ENCODE data around the gene CCDC183. TPM values are rescaled to one million over a fixed set of nuclear protein-coding genes. Genes with fewer than 3 reads are reported as not detected.

The CCDC183 gene
- total and polyA plus RNA-seq, 10 of the 15 experiments (the other 5 are each of a cell fraction or from before 2014, with no cell fraction given): 0.04 to 1.2 (median 0.55) TPM; not detected in 5

DNA sequence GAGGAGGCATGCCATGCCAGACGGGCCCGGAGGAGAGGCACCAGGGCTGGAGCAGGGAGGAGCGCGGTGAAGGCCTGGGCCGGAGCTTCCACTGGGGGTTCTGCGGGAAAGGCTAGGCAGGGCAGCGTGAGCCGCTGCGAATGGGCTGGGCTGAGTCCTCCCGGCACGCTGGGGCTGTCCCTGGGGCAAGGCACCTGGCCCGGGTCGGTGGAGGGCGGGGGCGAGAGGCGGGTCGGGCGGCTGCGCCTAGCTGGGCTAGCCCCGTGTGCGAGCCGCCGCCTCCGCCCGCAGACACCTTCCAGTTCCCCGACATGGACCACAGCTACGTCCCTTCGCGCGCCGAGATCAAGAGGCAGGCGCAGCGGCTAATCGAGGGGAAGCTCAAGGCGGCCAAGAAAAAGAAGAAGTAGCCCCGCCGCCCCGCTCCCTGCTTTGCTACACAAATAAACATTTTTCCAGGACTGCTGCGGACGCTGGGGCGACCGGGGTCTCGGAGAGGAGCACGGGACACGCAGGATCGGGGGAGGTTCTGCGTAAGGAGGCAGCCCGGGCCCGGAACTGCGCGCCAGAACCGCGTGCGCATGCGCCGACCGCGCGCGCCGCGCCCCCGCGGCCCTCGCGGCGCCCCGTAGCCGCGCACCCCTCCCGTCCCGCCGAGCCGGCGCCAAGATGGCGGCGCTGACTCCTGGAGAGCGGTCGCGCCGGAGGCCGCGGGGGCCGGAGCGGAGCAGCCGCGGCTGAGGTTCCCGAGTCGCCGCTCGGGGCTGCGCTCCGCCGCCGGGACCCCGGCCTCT, 11.3 kb downstream of the CCDC183 start, which contains the start of gene RABL6:
Gene RABL6 (plus strand): TSS at position 668 of the 794 bp plus-strand sequence. CDS start 249 bp downstream, outside the sequence.
- RAD21 ChIA-PET (ENCODE audit: unreplicated experiment): no interaction called here
- BruUV-seq (replicated peaks): TSS peak; percentile 82
- no peaks in the 10 kb centered on the region for H3K9me3 ChIP-seq (replicated peaks; ENCODE audit: control insufficient read depth, insufficient read depth, low read length)
- FAIRE-seq (peak; percentile 61), DNase-seq (ENCODE audit: low read depth, low spot score) (no peak), ATAC-seq (peak; percentile 87)
- peaks cover 0 to 7% of the 10 kb centered on the region in 2 experiments; a peak in 2 of 4 replicates for H3K36me3 ChIP-seq (ENCODE audit: control insufficient read depth in 2 of 2, insufficient read depth in 2 of 2, low read length in 1 of 2)
- peak within 1 kb of the TSS; percentile 76 for H3K4me2 ChIP-seq (ENCODE audit: control insufficient read depth, insufficient read depth)
- in situ Hi-C loops (cut with MboI): no loop called here
- H3K9ac ChIP-seq (ENCODE audit: control insufficient read depth, insufficient read depth, low read length): peak within 1 kb of the TSS; percentile 93
- no peaks in the 10 kb centered on the region for H4K20me1 ChIP-seq (ENCODE audit: control insufficient read depth, insufficient read depth)
- 2% methylated on average over 60 of the region's 96 CpGs for WGBS (ENCODE audit: insufficient coverage, insufficient replicate concordance, low lambda C conversion rate, missing lambda C conversion rate)
- intact Hi-C loops (cut with micrococcal nuclease; ENCODE audit: unreplicated experiment): loop anchor here (10.0 kb wide), 1 partner anchor 77 kb away; the partner anchor contains the start of gene TRAF2
- POLR2A ChIA-PET: interaction anchor here (0.5 to 1.2 kb wide), 7 partner anchors 8 to 324 kb away, joined by 3 to 7 read pairs (median 4); no protein-coding TSS in a partner anchor
- H3K79me2 ChIP-seq (ENCODE audit: control insufficient read depth, insufficient read depth, low read length): peaks cover 37% of the 10 kb centered on the region
- peak within 1 kb of the TSS; percentile 80 for H3K27ac ChIP-seq (ENCODE audit: control insufficient read depth, insufficient read depth)
- peaks cover 7% of the 10 kb centered on the region for H3K4me1 ChIP-seq (ENCODE audit: control insufficient read depth, insufficient read depth, low read length)
- no peaks in the 10 kb centered on the region for H3K27me3 ChIP-seq (replicated peaks in 1 of 2; ENCODE audit: control insufficient read depth in 2 of 2, insufficient read depth in 2 of 2, low read length in 1 of 2)
- peak within 1 kb of the TSS; percentile 91 for H2AFZ ChIP-seq (ENCODE audit: control insufficient read depth, low read depth, low read length)
- peak within 1 kb of the TSS; percentile 90 for H3K4me3 ChIP-seq
- CTCF ChIA-PET: interaction anchor here (1.1 to 4.4 kb wide), 7 partner anchors 14 to 260 kb away, joined by 3 to 15 read pairs (median 5); partner anchors contain the start of gene TMEM141
- SMC1A ChIA-PET (ENCODE audit: uncharacterized antibody, unreplicated experiment): no interaction called here
- TF ChIP-seq, protein P1, sequence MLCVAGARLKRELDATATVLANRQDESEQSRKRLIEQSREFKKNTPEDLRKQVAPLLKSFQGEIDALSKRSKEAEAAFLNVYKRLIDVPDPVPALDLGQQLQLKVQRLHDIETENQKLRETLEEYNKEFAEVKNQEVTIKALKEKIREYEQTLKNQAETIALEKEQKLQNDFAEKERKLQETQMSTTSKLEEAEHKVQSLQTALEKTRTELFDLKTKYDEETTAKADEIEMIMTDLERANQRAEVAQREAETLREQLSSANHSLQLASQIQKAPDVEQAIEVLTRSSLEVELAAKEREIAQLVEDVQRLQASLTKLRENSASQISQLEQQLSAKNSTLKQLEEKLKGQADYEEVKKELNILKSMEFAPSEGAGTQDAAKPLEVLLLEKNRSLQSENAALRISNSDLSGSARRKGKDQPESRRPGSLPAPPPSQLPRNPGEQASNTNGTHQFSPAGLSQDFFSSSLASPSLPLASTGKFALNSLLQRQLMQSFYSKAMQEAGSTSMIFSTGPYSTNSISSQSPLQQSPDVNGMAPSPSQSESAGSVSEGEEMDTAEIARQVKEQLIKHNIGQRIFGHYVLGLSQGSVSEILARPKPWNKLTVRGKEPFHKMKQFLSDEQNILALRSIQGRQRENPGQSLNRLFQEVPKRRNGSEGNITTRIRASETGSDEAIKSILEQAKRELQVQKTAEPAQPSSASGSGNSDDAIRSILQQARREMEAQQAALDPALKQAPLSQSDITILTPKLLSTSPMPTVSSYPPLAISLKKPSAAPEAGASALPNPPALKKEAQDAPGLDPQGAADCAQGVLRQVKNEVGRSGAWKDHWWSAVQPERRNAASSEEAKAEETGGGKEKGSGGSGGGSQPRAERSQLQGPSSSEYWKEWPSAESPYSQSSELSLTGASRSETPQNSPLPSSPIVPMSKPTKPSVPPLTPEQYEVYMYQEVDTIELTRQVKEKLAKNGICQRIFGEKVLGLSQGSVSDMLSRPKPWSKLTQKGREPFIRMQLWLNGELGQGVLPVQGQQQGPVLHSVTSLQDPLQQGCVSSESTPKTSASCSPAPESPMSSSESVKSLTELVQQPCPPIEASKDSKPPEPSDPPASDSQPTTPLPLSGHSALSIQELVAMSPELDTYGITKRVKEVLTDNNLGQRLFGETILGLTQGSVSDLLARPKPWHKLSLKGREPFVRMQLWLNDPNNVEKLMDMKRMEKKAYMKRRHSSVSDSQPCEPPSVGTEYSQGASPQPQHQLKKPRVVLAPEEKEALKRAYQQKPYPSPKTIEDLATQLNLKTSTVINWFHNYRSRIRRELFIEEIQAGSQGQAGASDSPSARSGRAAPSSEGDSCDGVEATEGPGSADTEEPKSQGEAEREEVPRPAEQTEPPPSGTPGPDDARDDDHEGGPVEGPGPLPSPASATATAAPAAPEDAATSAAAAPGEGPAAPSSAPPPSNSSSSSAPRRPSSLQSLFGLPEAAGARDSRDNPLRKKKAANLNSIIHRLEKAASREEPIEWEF (IDR thresholded peaks at IDR 0.05; ENCODE audit: insufficient replicate concordance, low read depth, low read length): no peak
- TF ChIP-seq CREM (IDR thresholded peaks at IDR 0.05; ENCODE audit: low read depth) (no peak), FOS (IDR thresholded peaks at IDR 0.05; ENCODE audit: borderline replicate concordance, extremely low read depth, insufficient read length) (no peak), ZSCAN29 (IDR thresholded peaks at IDR 0.05) (no peak), HCFC1 (IDR thresholded peaks at IDR 0.05; ENCODE audit: low read length) (peak; percentile 52; the same call in 1 of the 2 replicates), NBN (IDR thresholded peaks at IDR 0.05) (peak; percentile 48; the same call in 1 of the 2 replicates), YBX1 (IDR thresholded peaks at IDR 0.05) (no peak), KAT2A (conservative IDR thresholded peaks at IDR 0.05; ENCODE audit: control insufficient read depth, low read depth, low read length) (no peak), SUPT20H (IDR thresholded peaks at IDR 0.05; ENCODE audit: borderline replicate concordance, control insufficient read depth, low read depth, low read length) (no peak), CBX5 (IDR thresholded peaks at IDR 0.05; ENCODE audit: low read depth) (no peak), GABPA (IDR thresholded peaks at IDR 0.05; ENCODE audit: low read depth) (no peak), BCL11A (IDR thresholded peaks at IDR 0.05; ENCODE audit: low read depth, low read length) (no peak), RB1 (IDR thresholded peaks at IDR 0.05; ENCODE audit: borderline replicate concordance) (peak; percentile 82; the same call in 1 of the 2 replicates), KLF5 (IDR thresholded peaks at IDR 0.05; ENCODE audit: partially characterized antibody) (no peak), NFXL1 (IDR thresholded peaks at IDR 0.05; ENCODE audit: borderline replicate concordance) (no peak)
- TF ChIP-seq, protein P2, sequence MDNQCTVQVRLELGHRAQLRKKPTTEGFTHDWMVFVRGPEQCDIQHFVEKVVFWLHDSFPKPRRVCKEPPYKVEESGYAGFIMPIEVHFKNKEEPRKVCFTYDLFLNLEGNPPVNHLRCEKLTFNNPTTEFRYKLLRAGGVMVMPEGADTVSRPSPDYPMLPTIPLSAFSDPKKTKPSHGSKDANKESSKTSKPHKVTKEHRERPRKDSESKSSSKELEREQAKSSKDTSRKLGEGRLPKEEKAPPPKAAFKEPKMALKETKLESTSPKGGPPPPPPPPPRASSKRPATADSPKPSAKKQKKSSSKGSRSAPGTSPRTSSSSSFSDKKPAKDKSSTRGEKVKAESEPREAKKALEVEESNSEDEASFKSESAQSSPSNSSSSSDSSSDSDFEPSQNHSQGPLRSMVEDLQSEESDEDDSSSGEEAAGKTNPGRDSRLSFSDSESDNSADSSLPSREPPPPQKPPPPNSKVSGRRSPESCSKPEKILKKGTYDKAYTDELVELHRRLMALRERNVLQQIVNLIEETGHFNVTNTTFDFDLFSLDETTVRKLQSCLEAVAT (IDR thresholded peaks at IDR 0.05): no peak; the same call in 1 of the 2 replicates
- TF ChIP-seq, protein P3, sequence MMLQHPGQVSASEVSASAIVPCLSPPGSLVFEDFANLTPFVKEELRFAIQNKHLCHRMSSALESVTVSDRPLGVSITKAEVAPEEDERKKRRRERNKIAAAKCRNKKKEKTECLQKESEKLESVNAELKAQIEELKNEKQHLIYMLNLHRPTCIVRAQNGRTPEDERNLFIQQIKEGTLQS (IDR thresholded peaks at IDR 0.05; ENCODE audit: borderline replicate concordance, extremely low read depth, low read depth, low read length): no peak
